Islet of Langerhans (tissue), 1 donor: ENCODE results near the gene GAB3.
"Not testable (repeated sequence)": the region's sequence is repeated elsewhere in the genome, so short reads cannot be mapped to it uniquely, and the experiment has no call there.

Experiments used
- FAIRE-seq: peaks from one replicate; lab custom pipeline; 2011; peaks lifted over from hg19 to GRCh38; lab: Jason Lieb, UNC

GAB3 gene

DNA sequence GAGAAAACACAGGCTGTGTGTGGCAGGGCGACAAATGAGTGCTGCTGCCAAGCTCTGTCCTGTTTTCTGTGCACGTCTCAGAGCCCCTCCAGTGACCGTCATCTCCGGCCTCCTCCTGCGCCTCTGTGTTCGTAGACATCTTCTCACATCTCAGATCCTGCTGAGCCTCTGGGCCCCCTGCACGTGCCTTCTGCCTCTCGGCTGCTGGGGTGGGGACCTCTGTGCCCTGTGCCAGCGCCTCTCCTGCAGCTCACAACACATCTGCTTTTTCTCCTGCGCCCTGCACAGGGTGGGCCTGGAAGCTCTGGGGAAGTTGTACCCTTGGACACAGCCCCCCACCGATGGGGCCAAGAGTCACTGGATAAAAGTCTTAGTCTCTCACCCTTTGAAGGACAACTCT lies 95.1 kb downstream of the GAB3 start:
- FAIRE-seq = no peak

DNA sequence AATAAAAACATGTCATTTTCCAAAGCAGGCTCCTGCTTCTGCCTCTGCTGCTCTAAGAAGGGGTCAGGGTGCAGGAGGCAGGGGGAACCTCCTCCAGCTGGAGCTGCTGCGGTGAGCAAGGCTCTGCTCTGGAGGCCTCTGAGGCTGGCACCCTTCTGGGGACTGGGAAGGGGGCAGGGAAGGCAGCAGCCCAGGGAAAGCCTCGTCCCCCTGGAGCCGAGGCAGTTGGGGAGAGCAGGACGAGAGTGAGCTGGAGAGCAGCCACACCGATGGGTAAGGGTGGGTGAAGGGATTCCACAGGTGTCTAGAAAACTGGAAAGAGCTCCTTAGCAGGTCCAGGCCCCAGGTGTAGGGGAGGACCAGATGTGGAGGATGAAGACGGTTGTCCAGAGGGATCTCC lies 95.5 kb downstream of the GAB3 start:
- FAIRE-seq = no peak

DNA sequence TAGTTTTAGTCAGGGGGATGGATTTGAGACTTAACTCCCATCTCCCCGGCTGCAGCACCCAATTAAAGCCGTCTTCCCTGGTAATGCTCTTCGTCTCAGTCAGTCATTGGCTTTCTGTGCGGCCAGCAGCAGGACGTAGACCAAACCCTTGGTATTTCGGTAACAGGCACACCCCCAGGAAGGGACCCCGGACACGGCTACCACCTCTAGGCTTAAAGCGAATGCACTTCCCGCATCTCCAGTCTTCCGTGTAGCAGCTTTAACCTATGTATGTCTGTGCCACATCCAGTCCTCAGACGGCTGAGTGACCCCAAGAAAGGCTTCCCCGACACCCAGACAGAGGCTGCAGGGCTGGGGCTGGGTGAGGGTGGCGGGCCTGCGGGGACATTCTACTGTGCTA lies 96.0 kb downstream of the GAB3 start:
- no peak for FAIRE-seq

DNA sequence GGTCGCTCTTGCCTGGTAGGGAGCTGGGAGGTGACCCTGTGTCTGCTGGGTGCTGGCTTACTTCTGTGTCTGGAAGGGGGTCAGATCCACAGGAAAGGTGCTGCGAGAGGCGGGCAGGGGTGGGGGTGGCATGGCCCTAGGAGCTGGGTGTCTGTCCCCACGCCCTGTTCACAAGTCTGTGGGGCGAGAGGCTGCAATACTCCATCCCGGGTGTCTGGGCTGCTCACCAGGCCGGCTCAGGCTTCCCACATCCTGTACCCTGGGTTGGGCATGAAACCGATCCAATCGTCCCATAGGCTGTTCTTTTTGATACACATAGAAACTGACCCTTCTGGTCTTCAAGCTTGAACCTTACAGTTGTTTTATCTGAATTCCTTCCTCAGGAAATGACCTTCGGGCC lies 96.5 kb downstream of the GAB3 start:
- FAIRE-seq = no peak

DNA sequence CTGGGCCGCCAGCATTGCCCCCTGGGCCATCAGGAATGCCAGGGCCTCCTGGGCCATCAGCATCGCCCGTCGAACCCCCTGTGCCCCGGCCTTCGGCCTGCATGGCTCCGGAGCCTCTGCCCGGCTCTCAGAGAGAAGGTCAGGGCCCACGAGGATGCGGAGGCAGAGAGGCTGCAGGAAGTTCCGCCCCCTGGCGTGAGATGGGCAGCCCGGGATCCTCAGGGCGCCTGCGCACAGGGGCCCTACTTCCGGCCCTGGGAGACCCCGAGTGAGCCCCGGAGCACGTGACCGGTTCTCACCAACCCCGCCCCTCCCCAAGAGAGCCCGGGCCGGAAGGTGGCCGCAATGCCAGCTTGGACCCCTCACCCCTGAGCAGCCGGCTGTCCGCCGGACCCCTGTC lies 97.5 kb downstream of the GAB3 start, which contains the start of gene CTAG2:
Gene CTAG2, minus strand, starts transcription at position 167 of the 400 bp plus-strand sequence. Its CDS starts 64 bp downstream, at position 103.
- FAIRE-seq = not testable (repeated sequence)

DNA sequence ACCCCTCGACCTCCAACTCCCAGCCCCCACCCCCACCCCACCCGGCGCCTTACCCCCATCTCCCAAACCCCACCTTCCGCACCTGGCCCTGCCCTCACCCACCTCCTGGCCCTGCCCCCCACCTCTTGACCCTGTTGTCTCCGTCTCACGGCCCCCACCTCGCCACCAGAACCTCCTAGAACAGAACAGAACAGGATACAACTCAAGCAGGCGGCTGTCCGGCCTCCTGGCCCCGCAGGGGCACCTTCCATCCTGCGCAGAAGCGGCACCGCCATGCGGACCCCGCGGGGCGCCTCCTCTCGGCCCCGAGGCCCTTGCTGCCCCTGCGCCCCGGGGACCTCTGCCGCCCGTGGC lies 97.9 kb downstream of the GAB3 start:
- FAIRE-seq = no peak

DNA sequence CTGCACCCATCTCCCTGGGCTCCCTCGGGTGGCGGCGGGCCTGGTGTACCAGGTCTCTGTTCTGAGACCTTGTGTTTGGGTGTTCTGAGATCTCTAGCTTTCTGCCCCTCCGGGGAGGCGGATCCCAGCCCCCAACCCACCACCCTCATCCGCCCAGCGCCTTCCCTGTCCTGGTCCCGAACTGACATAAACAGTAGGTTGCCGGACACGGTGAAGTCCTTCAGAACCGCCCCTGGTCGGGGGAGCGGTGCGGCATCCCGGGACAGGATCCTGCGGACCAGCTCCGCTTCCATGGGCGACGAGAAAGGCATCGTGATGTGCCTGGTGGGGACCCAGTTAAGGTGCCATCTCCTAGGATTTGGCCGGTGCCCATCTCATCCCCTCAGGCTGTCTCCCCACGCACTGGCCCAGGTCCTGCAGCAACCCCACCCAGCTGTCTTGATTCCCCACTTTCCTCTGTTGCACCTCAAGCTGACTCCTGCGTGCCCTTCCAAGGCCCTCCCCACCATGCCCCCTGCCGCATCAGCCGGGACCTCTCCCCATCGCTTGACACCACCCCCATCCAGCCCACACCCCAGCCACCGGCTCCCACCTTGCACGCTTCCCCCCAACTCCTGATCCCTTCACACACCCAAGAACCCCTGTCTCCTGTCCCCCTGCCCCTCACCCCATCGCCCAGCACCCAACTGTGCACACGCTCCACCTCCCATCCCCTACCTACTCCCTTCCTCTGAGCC lies 98.4 kb downstream of the GAB3 start:
- FAIRE-seq = no peak

DNA sequence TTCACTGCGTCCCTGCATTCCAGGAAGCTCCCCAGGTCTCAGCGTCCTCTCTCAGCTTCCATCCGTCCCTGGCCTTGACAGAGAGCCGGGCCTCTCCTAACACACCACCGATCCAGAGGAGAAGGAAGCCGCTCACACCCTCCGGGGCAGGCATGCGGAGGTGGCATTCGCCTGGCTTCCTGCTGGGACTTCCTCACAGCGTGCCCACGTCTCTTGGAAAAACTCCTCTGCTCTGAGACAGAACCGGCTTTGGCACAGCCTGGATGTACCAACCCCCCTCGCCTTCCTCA lies 100.7 kb downstream of the GAB3 start:
- FAIRE-seq = no peak

DNA sequence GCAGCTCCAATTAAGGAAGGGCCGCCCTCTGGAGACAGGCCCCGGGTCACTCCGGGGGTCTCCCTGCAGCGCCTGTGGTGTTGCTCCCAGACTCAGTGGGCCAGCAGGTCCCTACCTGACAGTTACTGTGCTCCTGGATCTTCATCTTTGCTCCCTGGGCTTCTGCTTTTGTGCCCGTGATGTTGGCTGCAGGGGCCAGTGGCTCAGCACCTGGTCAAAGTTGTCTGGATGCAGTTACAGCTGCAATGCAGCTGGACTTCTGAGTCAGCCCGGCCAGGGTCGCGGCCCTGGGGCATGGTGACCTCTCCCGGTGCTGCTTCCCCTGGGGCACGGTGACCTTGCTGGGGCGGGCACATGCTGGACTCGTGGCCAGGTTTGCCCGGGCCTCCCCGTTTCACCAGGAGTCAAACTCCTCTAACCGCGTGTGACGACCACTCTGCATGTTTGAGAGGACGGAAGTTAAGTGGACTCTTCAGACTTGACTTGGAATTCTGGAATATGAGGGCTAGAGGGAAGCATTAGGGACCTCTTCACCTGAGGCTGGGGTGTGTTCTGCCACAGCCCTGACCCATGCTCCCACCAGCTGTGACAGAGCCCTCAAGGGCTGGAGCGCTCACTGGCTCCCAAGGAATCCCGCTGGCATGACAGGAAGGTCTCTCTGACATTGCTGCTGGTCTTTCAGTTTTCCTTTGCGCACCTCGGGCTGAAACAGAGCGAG lies 101.2 kb downstream of the GAB3 start:
- FAIRE-seq = no peak

DNA sequence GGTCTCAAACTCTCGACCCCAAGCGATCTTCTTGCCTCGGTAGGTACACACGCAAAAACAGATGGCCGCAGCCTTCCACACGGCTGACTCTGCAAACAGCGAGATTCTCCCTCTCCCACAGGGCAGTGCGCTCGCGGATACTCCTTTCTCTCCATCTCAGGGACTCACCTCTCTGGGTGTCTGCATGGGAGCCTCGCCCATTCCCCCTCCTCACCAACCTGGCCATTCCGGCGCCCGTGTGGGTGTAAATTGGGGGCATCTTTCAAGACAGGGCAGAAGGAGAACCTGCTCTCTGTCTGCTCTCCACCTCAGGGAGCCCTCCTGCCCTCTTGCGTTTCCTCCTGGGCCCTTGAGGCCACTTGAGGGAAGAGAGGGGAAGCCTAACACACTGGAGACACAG lies 101.9 kb downstream of the GAB3 start:
- no peak for FAIRE-seq

DNA sequence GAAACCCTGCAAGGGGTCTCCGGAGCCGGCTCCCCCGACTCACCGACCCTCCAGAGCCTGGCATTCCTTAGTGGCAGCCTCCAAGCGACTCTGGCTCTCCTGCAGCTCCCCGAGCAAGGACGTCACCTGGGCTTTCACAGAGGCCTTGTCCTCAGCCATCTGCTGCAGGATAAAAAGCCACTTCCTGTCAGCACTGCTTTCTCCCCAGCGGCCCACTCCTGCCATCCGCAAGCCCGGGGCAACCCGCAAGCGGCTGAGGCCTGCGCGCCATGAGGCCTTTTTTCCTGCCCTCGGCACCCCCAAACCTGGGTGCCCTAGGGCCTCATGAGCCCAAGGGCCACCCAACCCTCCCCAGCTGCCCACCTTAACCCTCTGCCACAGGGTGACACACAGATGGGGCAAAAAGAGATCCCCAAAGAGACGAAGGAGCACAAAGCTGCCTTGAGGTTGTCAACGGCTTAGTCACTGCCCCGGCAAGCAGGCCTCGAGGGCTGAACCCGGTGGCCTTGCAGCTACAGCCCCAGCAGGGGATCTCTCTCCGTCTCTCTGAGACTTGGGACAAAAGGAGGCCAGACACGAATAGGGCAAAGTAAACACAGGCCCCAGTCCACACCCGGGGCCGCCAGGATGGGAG lies 105.0 kb downstream of the GAB3 start:
- not testable (repeated sequence) for FAIRE-seq

DNA sequence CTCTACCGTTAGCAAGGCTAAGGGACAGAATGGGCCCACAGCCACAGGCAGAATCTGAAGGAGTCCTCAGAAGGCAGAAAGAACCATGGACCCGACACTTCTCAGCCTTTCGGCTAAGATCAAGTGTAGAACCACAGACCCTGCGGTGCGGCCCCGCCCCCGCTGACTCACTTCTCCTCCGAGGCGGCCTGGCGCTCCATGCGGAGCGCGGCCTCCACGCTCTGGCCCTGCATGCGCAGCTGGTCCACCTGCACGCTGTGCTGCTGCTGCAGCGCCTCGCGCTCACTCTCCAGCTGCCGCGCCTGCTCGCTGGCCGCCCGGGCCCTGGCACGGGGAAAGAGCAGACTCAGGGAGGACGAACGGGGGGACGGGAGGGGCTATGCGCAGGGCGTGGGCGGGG lies 107.2 kb downstream of the GAB3 start:
- not testable (repeated sequence) for FAIRE-seq

DNA sequence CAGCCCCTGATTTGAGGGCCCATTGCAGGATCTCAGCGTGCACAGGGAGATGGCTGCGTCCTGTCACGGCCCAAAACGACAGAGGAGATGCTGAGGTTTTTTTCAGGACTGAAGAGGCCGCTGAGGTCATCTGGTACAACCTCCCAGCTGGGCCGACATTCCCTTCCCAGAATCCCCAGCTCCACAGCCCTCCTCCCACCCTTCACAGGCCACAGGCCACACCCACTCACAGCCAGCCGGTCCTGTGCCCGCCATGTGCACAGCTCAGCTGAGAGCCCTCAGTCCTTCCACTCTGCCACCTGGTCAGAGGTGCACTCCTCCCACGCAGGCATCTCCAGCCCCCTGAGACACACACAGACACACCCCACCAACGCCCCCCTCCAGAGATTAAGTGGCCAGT lies 109.1 kb downstream of the GAB3 start:
- FAIRE-seq = not testable (repeated sequence)

DNA sequence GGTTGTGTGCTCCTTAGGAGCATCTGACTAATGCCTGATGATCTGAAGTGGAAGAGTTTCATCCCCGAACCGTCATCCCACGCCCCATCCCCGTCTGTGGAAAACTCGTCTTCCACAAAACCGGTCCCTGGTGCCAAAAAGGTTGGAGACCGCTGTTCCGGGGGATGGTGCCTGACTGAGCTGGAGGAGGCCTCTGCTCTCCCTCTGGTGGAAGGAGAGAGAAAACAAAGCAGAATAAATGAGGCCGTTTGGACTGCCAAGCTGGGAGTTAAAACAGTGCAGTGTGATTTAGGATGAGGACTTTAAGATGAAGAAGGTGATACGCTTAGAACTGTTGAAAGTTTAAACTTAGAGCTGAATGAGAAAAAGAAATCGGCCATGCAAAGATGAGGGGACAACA lies 117.2 kb downstream of the GAB3 start:
- FAIRE-seq = not testable (repeated sequence)

DNA sequence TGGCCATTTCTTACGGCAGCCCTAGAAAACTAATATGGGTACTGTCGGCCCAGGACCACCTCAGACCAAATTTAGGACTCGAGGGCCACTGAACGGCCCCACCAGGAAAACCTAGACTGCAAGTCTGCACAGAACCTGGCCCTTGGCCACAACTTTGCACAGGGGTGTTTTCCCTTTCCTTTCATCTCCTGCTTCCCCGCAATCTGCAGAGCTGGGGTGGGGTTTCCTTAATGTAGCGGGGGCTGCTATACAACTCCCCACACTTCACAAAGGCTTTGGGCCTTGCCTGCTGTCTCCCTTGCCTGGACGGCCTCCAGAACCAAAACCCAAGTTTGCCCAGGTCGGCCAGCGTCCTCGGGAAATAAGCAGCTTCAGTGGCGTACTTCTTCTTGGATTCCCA lies 119.9 kb downstream of the GAB3 start:
- FAIRE-seq = not testable (repeated sequence)

DNA sequence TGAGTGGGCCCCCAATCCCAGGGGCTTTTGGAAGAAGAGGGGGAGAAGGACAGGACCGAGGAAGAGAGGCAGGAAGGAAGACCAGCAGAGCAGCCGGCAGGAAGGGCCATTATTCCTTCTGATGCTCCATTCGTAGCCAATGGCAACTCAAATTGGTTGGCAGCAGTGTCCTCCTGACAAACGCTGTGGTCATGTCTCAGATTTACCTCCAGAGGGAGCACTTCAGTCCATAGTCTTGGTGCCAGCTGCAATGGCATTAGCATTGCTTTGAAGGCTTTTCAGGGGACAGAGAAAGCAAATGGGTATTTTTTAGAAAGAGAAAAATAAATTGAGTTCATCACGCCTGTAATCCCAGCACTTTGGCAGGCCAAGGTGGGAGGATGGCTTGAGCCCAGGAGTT lies 121.9 kb downstream of the GAB3 start:
- not testable (repeated sequence) for FAIRE-seq
